Measurements from ENCODE around the gene CD247.

- TF ChIP-seq POLR2AphosphoS5 (IDR thresholded peaks at IDR 0.05; ENCODE audit: low read depth, low read length) = no peak
- no peak for TF ChIP-seq CTCF (IDR thresholded peaks at IDR 0.05)
- TF ChIP-seq SIN3A (IDR thresholded peaks at IDR 0.05; ENCODE audit: borderline replicate concordance, insufficient read depth, low read depth, low read length) = no peak
Observed at GRCh38 chr1:167499664-167500101, 18.6 kb downstream of the CD247 start.

Measured in Panc1 (cell line).